IMR-90 (cell line): ENCODE data around the gene SIRPG. TPM values are rescaled to one million over a fixed set of nuclear protein-coding genes. Genes with fewer than 3 reads are reported as not detected.

Experiments
- ATAC-seq: fragments of 200-7000 bp; cut with Tn5 transposase; 2 replicates; pipeline ENCODE4 v1.9.1; 2020; ENCODE audit warnings: low read depth, mild to moderate bottlenecking, moderate library complexity
- BruUV-seq: library from RNA; stranded (reverse); fragments of 400-500 nt; replicated peaks from 2 replicates; lab custom pipeline; 2021; lab: Mats Ljungman, UMichigan
- CTCF ChIA-PET: fragments of 300-600 bp; formaldehyde crosslinking; extraction: SDS; loops from one replicate; lab custom pipeline; 2021; ENCODE audit warnings: antibody characterized with exemption; lab: Yijun Ruan, JAX
- POLR2A ChIA-PET: fragments of 300-600 bp; sonication (Branson Sonifier 250); formaldehyde crosslinking; loops from one replicate; lab custom pipeline; 2022; ENCODE audit warnings: antibody characterized with exemption; ENCODE audit not compliant: unreplicated experiment; lab: Charles Lee
- DNase-seq: peaks from one replicate; pipeline ENCODE4 v3.0.0; 2013
- H2AFZ ChIP-seq: replicated peaks from 2 replicates; pipeline ENCODE3; 2013; ENCODE audit warnings: low read length, mild to moderate bottlenecking; ENCODE audit not compliant: poor library complexity
- H2AK5ac ChIP-seq: 2 replicates; pipeline ENCODE4 v1.6.1; 2013; ENCODE audit warnings: low read depth, low read length, inconsistent platforms
- H2AK9ac ChIP-seq: replicated peaks from 2 replicates; pipeline ENCODE3; 2013; ENCODE audit warnings: mild to moderate bottlenecking, low read depth, low read length, moderate library complexity; ENCODE audit not compliant: poor library complexity
- H2BK120ac ChIP-seq: 2 replicates; pipeline ENCODE4 v1.6.1; 2013; ENCODE audit warnings: low read depth, low read length, inconsistent platforms
- H2BK15ac ChIP-seq: 3 replicates; pipeline ENCODE4 v1.6.1; 2013; ENCODE audit warnings: low read depth, low read length, inconsistent platforms
- H2BK20ac ChIP-seq: 2 replicates; pipeline ENCODE4 v1.6.1; 2013; ENCODE audit warnings: low read depth, mild to moderate bottlenecking, inconsistent platforms, low read length, moderate library complexity
- H2BK5ac ChIP-seq: 2 replicates; pipeline ENCODE4 v1.6.1; 2013; ENCODE audit warnings: mild to moderate bottlenecking, low read depth, low read length, inconsistent platforms; ENCODE audit not compliant: poor library complexity, severe bottlenecking
- H3K14ac ChIP-seq: replicated peaks from 2 replicates; pipeline ENCODE4 v1.6.1; 2013; ENCODE audit warnings: low read depth, low read length, inconsistent platforms
- H3K18ac ChIP-seq: 2 replicates; pipeline ENCODE4 v1.6.1; 2013; ENCODE audit warnings: low read depth, low read length, control low read depth
- H3K23ac ChIP-seq: 2 replicates; pipeline ENCODE4 v1.6.1; 2013; ENCODE audit warnings: low read depth, low read length, inconsistent platforms
- H3K27ac ChIP-seq: 2 replicates; pipeline ENCODE4 v1.5.1; 2013; ENCODE audit warnings: mild to moderate bottlenecking, control low read depth, low read length; ENCODE audit not compliant: insufficient read depth
- H3K27me3 ChIP-seq: 2 replicates; pipeline ENCODE4 v1.6.1; 2013; ENCODE audit warnings: low read length; ENCODE audit not compliant: control insufficient read depth, insufficient read depth
- H3K36me3 ChIP-seq: 2 replicates; pipeline ENCODE4 v1.6.1; 2013; ENCODE audit warnings: low read length, mixed read lengths; ENCODE audit not compliant: control insufficient read depth, insufficient read depth
- H3K4ac ChIP-seq: 2 replicates; pipeline ENCODE4 v1.6.1; 2013; ENCODE audit warnings: low read depth, low read length, inconsistent platforms
- H3K4me1 ChIP-seq: 2 replicates; pipeline ENCODE4 v1.6.1; 2013; ENCODE audit warnings: low read length, mixed read lengths; ENCODE audit not compliant: control insufficient read depth, insufficient read depth
- H3K4me2 ChIP-seq: 2 replicates; pipeline ENCODE4 v1.6.1; 2013; ENCODE audit warnings: low read depth, mild to moderate bottlenecking, control low read depth, low read length, moderate library complexity
- H3K4me3 ChIP-seq: 2 replicates; pipeline ENCODE4 v1.5.1; 2013; ENCODE audit warnings: low read depth, mild to moderate bottlenecking, control low read depth, low read length, moderate library complexity; ENCODE audit not compliant: insufficient read depth
- H3K56ac ChIP-seq: 2 replicates; pipeline ENCODE4 v1.6.1; 2013; ENCODE audit warnings: low read length, inconsistent platforms; ENCODE audit not compliant: insufficient read depth; ENCODE audit errors: extremely low read depth
- H3K79me1 ChIP-seq, 2 experiments: 2 replicates each; pipeline ENCODE4 v1.6.1; 2013; ENCODE audit warnings: low read length in 2 of 2, inconsistent platforms in 1 of 2, low read depth in 1 of 2
- H3K9ac ChIP-seq: 2 replicates; pipeline ENCODE4 v1.6.1; 2013; ENCODE audit warnings: low read depth, low read length, control low read depth
- H3K9me1 ChIP-seq: 2 replicates; pipeline ENCODE4 v1.6.1; 2013; ENCODE audit warnings: low read length, inconsistent platforms; ENCODE audit not compliant: insufficient read depth
- H3K9me3 ChIP-seq: 2 replicates; pipeline ENCODE4 v1.6.1; 2013; ENCODE audit warnings: low read length; ENCODE audit not compliant: control insufficient read depth, insufficient read depth
- H4K20me1 ChIP-seq: 2 replicates; pipeline ENCODE4 v1.6.1; 2013; ENCODE audit warnings: low read length, inconsistent platforms; ENCODE audit not compliant: insufficient read depth
- H4K5ac ChIP-seq: 2 replicates; pipeline ENCODE4 v1.6.1; 2013; ENCODE audit warnings: mild to moderate bottlenecking, low read depth, low read length, control low read depth
- H4K8ac ChIP-seq, 2 experiments: 2 replicates each; pipeline ENCODE4 v1.6.1; 2013; ENCODE audit warnings: low read depth in 2 of 2, low read length in 2 of 2, control low read depth in 1 of 2, inconsistent platforms in 1 of 2
- H4K91ac ChIP-seq: 2 replicates; pipeline ENCODE4 v1.6.1; 2013; ENCODE audit warnings: low read depth, low read length, inconsistent platforms; ENCODE audit not compliant: insufficient read depth
- NFE2L2 ChIP-seq: fragments of 150-350 bp; IDR thresholded peaks from 2 replicates; pipeline ENCODE4 v1.6.1; 2016; ENCODE audit warnings: low read depth, mild to moderate bottlenecking, low read length
- WGBS, 2 experiments: methylation state at CpG; one replicate each; pipeline versions ENCODE4 v1.1.5 to v1.1.7; 2013; ENCODE audit warnings: missing lambda C conversion rate in 2 of 2; ENCODE audit not compliant: insufficient read length in 1 of 2; ENCODE audit errors: extremely low coverage in 2 of 2; 5-methylcytosine and 5-hydroxymethylcytosine counted together
- dilution Hi-C: fragments of 300-500 bp; cut with HindIII; formaldehyde crosslinking; loops from one replicate; pipeline ENCODE4 v1.14.3; 2018; ENCODE audit warnings: low sequenced_read_pairs; ENCODE audit not compliant: unreplicated experiment
- in situ Hi-C: fragments of 300-500 bp; cut with MboI; formaldehyde crosslinking; loops from 3 replicates; pipeline ENCODE4 v1.14.3; 2019; ENCODE audit warnings: low sequenced_read_pairs, inconsistent platforms, mixed read lengths
- intact Hi-C: fragments of 100-400 bp; cut with micrococcal nuclease; formaldehyde crosslinking; loops from 2 replicates; pipeline ENCODE4 v1.10.0; 2022
- polyA plus RNA-seq, 3 experiments: library from polyadenylated mRNA; depleted of rRNA; stranded (reverse); fragments of >200 nt; gene quantifications; 2 replicates each; pipeline ENCODE4 v1.2.3, GENCODE V29; 2012; ENCODE audit warnings: low replicate concordance in 1 of 3
- total RNA-seq: library from RNA; depleted of rRNA; stranded (reverse); fragments of >200 nt; gene quantifications from 2 replicates; pipeline ENCODE4 v1.2.3, GENCODE V29; 2012

SIRPG gene
- total and polyA plus RNA-seq, 2 of the 4 experiments (the other 2 are of a cell fraction): not detected

- no peaks in the 10 kb centered on the region for H3K4me1 ChIP-seq
- H2BK20ac ChIP-seq: no peak overlapping the region
- no peak overlapping the region for H3K27ac ChIP-seq
- no peak overlapping the region for H3K4ac ChIP-seq
- DNase-seq (no peak), ATAC-seq (no peak)
- no peak overlapping the region for H3K4me2 ChIP-seq
- no peak overlapping the region for H2AK5ac ChIP-seq
- no peaks in the 10 kb centered on the region for H3K9me3 ChIP-seq
- H2AK9ac ChIP-seq: no peak overlapping the region
- H2BK15ac ChIP-seq: no peak overlapping the region
- H3K56ac ChIP-seq: no peak overlapping the region
- no peaks in the 10 kb centered on the region for H4K20me1 ChIP-seq
- H4K8ac ChIP-seq: no peak overlapping the region
- H3K14ac ChIP-seq: no peak overlapping the region
- H2BK5ac ChIP-seq: no peak overlapping the region
- H4K91ac ChIP-seq: no peak overlapping the region
- ChIA-PET POLR2A (no interaction called here), CTCF (no interaction called here)
- peaks cover 2% of the 10 kb centered on the region; the same call in 1 of the 2 replicates for H3K27me3 ChIP-seq
- 40% methylated on average over 2 of the region's 2 CpGs; no CpG with 5 or more reads in 1 of the 2 experiments for WGBS, 2 experiments
- no peak overlapping the region for H3K18ac ChIP-seq
- H3K9me1 ChIP-seq: no peaks in the 10 kb centered on the region
- intact Hi-C loops (no loop called here), dilution Hi-C loops (no loop called here), in situ Hi-C loops (no loop called here)
- H3K4me3 ChIP-seq: no peak overlapping the region
- no peak overlapping the region for H3K9ac ChIP-seq
- no TSS peak for BruUV-seq
- no peaks in the 10 kb centered on the region for H3K79me1 ChIP-seq
- TF ChIP-seq NFE2L2: no peak
- H4K5ac ChIP-seq: no peak overlapping the region
- no peak overlapping the region for H2AFZ ChIP-seq
- no peak overlapping the region for H3K23ac ChIP-seq
- no peaks in the 10 kb centered on the region for H3K36me3 ChIP-seq
- no peak overlapping the region for H2BK120ac ChIP-seq
These were observed 20.4 kb downstream of the SIRPG start for GRCh38 chr20:1637226-1637625.
